Stomach (tissue), 9 donors: Measurements from ENCODE around the gene MYCL. TPM values are rescaled to one million over a fixed set of nuclear protein-coding genes. Genes with fewer than 3 reads are reported as not detected.

Experiments used
- DNase-seq, 2 donors: peaks; one replicate each; pipeline versions ENCODE4 v3.0.0 to v3.0.0-alpha.2; 2013 to 2019
- H3K27ac ChIP-seq, 5 donors: fragments of 200-600 bp in 4 of 5; sonication (generic) in 4 of 5; one replicate each; pipeline ENCODE4 v1.5.1; 2013 to 2019; ENCODE audit warnings: mild to moderate bottlenecking in 1 of 5, moderate library complexity in 1 of 5
- H3K27me3 ChIP-seq, 3 donors: fragments of 200-600 bp; sonication (generic); one replicate each; pipeline ENCODE4 v1.5.1; 2017 to 2019; ENCODE audit warnings: mixed run types in 1 of 3
- H3K36me3 ChIP-seq, 4 donors: fragments of 200-600 bp; sonication (generic); 1 replicate in 3 of 4; 2 replicates in 1 of 4; pipeline ENCODE4 v1.5.1; 2016 to 2019
- H3K4me1 ChIP-seq, 4 donors: fragments of 200-600 bp; sonication (generic); one replicate each; pipeline ENCODE4 v1.5.1; 2016 to 2019
- H3K4me3 ChIP-seq, 4 donors: fragments of 200-600 bp; sonication (generic) in 3 of 4; one replicate each; pipeline ENCODE4 v1.5.1; 2016 to 2019; ENCODE audit warnings: mild to moderate bottlenecking in 1 of 4
- H3K9me3 ChIP-seq, 4 donors: fragments of 200-600 bp; sonication (generic); one replicate each; pipeline ENCODE4 v1.5.1; 2016 to 2019
- CTCF ChIP-seq, 7 experiments: fragments of 450-650 bp in 4 of 7; fragments of 200-600 bp in 3 of 7; sonication (generic) in 3 of 7; IDR thresholded peaks; one replicate each; pipeline ENCODE4 v1.5.1; 2016 to 2019; ENCODE audit warnings: antibody characterized with exemption in 7 of 7, control low read depth in 2 of 7, mild to moderate bottlenecking in 1 of 7
- EP300 ChIP-seq: sonication (generic); formaldehyde crosslinking; IDR thresholded peaks from one replicate; pipeline ENCODE4 v1.6.1; 2017; ENCODE audit warnings: antibody characterized with exemption
- POLR2A ChIP-seq, 4 donors: fragments of 450-650 bp; IDR thresholded peaks; one replicate each; pipeline ENCODE4 v1.6.1; 2016; ENCODE audit warnings: antibody characterized with exemption in 4 of 4, control low read depth in 2 of 4, mild to moderate bottlenecking in 1 of 4, moderate library complexity in 1 of 4
- POLR2AphosphoS5 ChIP-seq, 3 donors: sonication (generic); formaldehyde crosslinking; IDR thresholded peaks; one replicate each; pipeline ENCODE4 v1.6.1; 2016; ENCODE audit warnings: antibody characterized with exemption in 3 of 3
- WGBS, 5 donors: extraction: QIAGEN DNeasy Blood & Tissue Kit in 3 of 5; methylation state at CpG; one replicate each; pipeline versions ENCODE4 v1.1.5 to v1.1.7; 2013 to 2018; 5-methylcytosine and 5-hydroxymethylcytosine counted together
- intact Hi-C: fragments of 100-400 bp; cut with DNase I; formaldehyde crosslinking; loops from one replicate; pipeline ENCODE4 v1.15.1; 2023; ENCODE audit warnings: low total_unique reads
- polyA plus RNA-seq, 3 donors: library from polyadenylated mRNA; stranded (reverse); fragments of 200-250 nt; gene quantifications; one replicate each; pipeline ENCODE4 v1.2.3, GENCODE V29; 2013
- total RNA-seq, 5 donors: library from RNA; depleted of rRNA; stranded (reverse); fragments of >200 nt; gene quantifications; one replicate each; pipeline versions ENCODE4 v1.1.0 to v1.2.3, GENCODE V29; 2014 to 2016
- donor health status: healthy with polysubstance abuse.
- donor health status: Bipolar disorder and iron deficiency.
- donor health status: healthy.

Gene MYCL
- total and polyA plus RNA-seq, 8 donors, result 0.61 to 39.4 (median 4.5) TPM; not detected in 1

- intact Hi-C loops, result no loop called here
- no peak for DNase-seq
- Histone ChIP-seq H3K27me3 (no peaks in the 10 kb centered on the region), H3K4me1 (peaks cover 0 to 5% (median 2%) of the 10 kb centered on the region in 4 donors), H3K9me3 (no peaks in the 10 kb centered on the region), H3K36me3 (peaks cover 0 to 11% (median 6%) of the 10 kb centered on the region in 4 donors), H3K27ac (no peak overlapping the region), H3K4me3 (no peak overlapping the region)
- 87 to 96% (median 88%) methylated on average over 2 of the region's 2 CpGs for WGBS, 5 donors
- TF ChIP-seq EP300 (no peak), POLR2A (IDR thresholded peaks at IDR 0.05) (no peak), POLR2AphosphoS5 (IDR thresholded peaks at IDR 0.05) (no peak), CTCF (IDR thresholded peaks at IDR 0.05) (no peak)
These were observed 35.0 kb downstream of the MYCL start for GRCh38 chr1:39866767-39867166.

GRCh38 chr1:39865762-39866161 lies 36.0 kb downstream of the MYCL start:
- DNase-seq, result no peak
- Histone ChIP-seq H3K9me3 (no peaks in the 10 kb centered on the region), H3K27ac (no peak overlapping the region), H3K36me3 (peaks cover 0 to 11% (median 6%) of the 10 kb centered on the region in 4 donors), H3K4me3 (no peak overlapping the region), H3K27me3 (no peaks in the 10 kb centered on the region), H3K4me1 (peaks cover 0 to 5% (median 2%) of the 10 kb centered on the region in 4 donors)
- WGBS, 5 donors, result 83 to 94% (median 92%) methylated on average over 1 of the region's 1 CpG
- TF ChIP-seq EP300 (no peak), POLR2A (IDR thresholded peaks at IDR 0.05) (no peak), POLR2AphosphoS5 (IDR thresholded peaks at IDR 0.05) (no peak), CTCF (IDR thresholded peaks at IDR 0.05) (no peak)
- intact Hi-C loops, result no loop called here

DNA sequence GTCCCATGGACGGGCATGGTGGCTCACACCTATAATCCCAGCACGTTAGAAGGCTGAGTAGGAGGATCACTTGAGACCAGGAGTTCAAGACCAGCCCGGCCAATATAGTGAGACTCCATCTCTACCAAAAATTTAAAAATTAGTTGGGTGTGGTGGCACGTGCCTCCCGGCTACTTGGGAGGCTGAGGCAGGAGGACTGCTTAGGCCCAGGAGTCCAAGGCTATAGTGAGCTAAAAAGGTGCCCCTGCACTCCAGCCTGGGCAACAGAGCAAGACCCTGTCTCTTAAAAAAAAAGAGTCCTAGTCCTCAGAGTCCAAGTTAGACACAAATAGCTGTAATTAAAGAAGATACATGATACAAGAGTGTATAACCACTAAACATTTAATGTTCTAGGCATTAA lies 38.5 kb downstream of the MYCL start:
- Histone ChIP-seq H3K9me3 (no peaks in the 10 kb centered on the region), H3K36me3 (peaks cover 0 to 7% (median 5%) of the 10 kb centered on the region in 4 donors), H3K27ac (no peak overlapping the region), H3K4me1 (peaks cover 0 to 29% (median 14%) of the 10 kb centered on the region in 4 donors), H3K27me3 (no peaks in the 10 kb centered on the region), H3K4me3 (no peak overlapping the region)
- DNase-seq, result no peak
- intact Hi-C loops, result no loop called here
- WGBS, 5 donors, result 85 to 91% (median 90%) methylated on average over 5 of the region's 5 CpGs
- TF ChIP-seq POLR2AphosphoS5 (IDR thresholded peaks at IDR 0.05) (no peak), CTCF (IDR thresholded peaks at IDR 0.05) (no peak), POLR2A (IDR thresholded peaks at IDR 0.05) (no peak)

DNA sequence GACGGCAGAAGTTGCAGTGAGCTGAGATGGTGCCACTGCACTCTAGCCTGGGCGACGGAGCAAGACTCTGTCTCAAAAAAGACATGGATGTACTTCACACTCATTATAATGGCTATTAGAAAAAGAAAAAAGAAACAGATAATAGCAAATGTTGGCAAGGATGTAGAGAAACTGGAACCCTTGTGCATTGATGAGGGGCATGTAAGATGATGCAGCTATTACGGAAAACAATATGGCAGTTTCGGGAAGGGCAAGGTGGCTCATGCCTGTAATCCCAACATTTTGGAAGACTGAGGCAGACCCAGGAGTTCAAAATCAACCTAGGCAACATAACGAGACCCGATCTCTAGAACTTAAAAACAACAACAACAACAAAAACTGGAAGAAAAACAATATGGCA lies 40.7 kb downstream of the MYCL start:
- H3K27ac ChIP-seq, result no peak overlapping the region
- peaks cover 0 to 17% (median 12%) of the 10 kb centered on the region in 4 donors for H3K36me3 ChIP-seq
- H3K27me3 ChIP-seq, result no peaks in the 10 kb centered on the region
- intact Hi-C loops, result no loop called here
- DNase-seq, result no peak
- H3K4me1 ChIP-seq, result peaks cover 0 to 32% (median 16%) of the 10 kb centered on the region in 4 donors
- H3K4me3 ChIP-seq, result no peak overlapping the region
- H3K9me3 ChIP-seq, result no peaks in the 10 kb centered on the region
- 95 to 99% (median 98%) methylated on average over 7 of the region's 7 CpGs for WGBS, 5 donors
- TF ChIP-seq POLR2A (IDR thresholded peaks at IDR 0.05), result no peak
- TF ChIP-seq POLR2AphosphoS5 (IDR thresholded peaks at IDR 0.05), result no peak
- TF ChIP-seq CTCF (IDR thresholded peaks at IDR 0.05), result no peak
- TF ChIP-seq EP300, result no peak
